C4-2B (cell line): Measurements from ENCODE around the gene POU2F1.

ENCODE experiments used
- ZFX ChIP-seq: fragments of 450-650 bp; IDR thresholded peaks from 2 replicates; pipeline ENCODE4 v1.6.1; 2017
- TF ChIP-seq, protein P1 (sequence below): fragments of 450-650 bp; conservative IDR thresholded peaks from 2 replicates; pipeline ENCODE4 v1.5.1; 2017; ENCODE audit warnings: mild to moderate bottlenecking

DNA sequence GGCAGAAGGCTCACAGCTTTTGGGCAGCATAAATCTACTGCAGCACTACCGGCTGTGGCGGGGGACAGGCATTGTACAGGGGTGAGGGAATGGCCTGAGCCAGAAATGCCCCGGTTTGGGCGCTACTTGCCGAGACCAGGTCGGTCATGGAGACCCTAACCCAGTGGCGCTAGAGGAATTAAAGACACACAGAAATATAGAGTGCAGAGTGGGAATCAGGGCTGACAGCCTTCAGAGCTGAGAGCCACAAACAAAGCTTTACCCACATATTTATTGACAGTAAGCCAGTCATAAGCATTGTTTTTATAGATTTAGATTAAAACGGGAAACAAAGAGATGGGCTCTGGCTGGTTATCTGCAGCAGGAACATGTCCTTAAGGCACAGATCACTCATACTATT, 101.8 kb downstream of the POU2F1 start:
- TF ChIP-seq, protein P1, sequence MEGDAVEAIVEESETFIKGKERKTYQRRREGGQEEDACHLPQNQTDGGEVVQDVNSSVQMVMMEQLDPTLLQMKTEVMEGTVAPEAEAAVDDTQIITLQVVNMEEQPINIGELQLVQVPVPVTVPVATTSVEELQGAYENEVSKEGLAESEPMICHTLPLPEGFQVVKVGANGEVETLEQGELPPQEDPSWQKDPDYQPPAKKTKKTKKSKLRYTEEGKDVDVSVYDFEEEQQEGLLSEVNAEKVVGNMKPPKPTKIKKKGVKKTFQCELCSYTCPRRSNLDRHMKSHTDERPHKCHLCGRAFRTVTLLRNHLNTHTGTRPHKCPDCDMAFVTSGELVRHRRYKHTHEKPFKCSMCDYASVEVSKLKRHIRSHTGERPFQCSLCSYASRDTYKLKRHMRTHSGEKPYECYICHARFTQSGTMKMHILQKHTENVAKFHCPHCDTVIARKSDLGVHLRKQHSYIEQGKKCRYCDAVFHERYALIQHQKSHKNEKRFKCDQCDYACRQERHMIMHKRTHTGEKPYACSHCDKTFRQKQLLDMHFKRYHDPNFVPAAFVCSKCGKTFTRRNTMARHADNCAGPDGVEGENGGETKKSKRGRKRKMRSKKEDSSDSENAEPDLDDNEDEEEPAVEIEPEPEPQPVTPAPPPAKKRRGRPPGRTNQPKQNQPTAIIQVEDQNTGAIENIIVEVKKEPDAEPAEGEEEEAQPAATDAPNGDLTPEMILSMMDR = no peak
- TF ChIP-seq ZFX = no peak
